Adipocyte (in vitro differentiated cells): ENCODE results near the gene ZSCAN31.

Source experiments
- DNase-seq: peaks from one replicate; pipeline ENCODE4 v3.0.0-alpha.2; 2015; ENCODE audit warnings: low read depth
- H3K27me3 ChIP-seq: replicated peaks from 2 replicates; pipeline ENCODE4 v1.7.0; 2013; ENCODE audit warnings: mild to moderate bottlenecking, low read length, moderate library complexity; ENCODE audit not compliant: control insufficient read depth, insufficient read depth
- H3K36me3 ChIP-seq: 2 replicates; pipeline ENCODE4 v1.7.0; 2013; ENCODE audit warnings: low read length, mild to moderate bottlenecking, moderate library complexity; ENCODE audit not compliant: control insufficient read depth, insufficient read depth, severe bottlenecking
- H3K4me1 ChIP-seq: 2 replicates; pipeline ENCODE4 v1.7.0; 2013; ENCODE audit warnings: mild to moderate bottlenecking, low read length, moderate library complexity; ENCODE audit not compliant: control insufficient read depth, insufficient read depth
- H3K4me3 ChIP-seq: 2 replicates; pipeline ENCODE4 v1.7.0; 2013; ENCODE audit warnings: mild to moderate bottlenecking, low read length, moderate library complexity
- H3K9ac ChIP-seq: 2 replicates; pipeline ENCODE4 v1.7.0; 2013; ENCODE audit warnings: mild to moderate bottlenecking, low read length, moderate library complexity
- H3K9me3 ChIP-seq: 2 replicates; pipeline ENCODE4 v1.7.0; 2013; ENCODE audit warnings: mild to moderate bottlenecking, low read length, moderate library complexity; ENCODE audit not compliant: control insufficient read depth

Gene ZSCAN31

GRCh38 chr6:28335564-28336283, at the start of gene ZSCAN31:
ZSCAN31 (minus strand) TSS chr6:28336148; CDS start chr6:28329683, 6,465 bp downstream.
- H3K9me3 ChIP-seq, result no peaks in the 10 kb centered on the region

GRCh38 chr6:28384143-28384533, 48.2 kb upstream of the ZSCAN31 start:
- peaks cover 12% of the 10 kb centered on the region for H3K4me1 ChIP-seq
- no peaks in the 10 kb centered on the region for H3K9me3 ChIP-seq
- no peak overlapping the region for H3K4me3 ChIP-seq
- no peak for DNase-seq
- no peak overlapping the region for H3K9ac ChIP-seq
- H3K36me3 ChIP-seq, result peaks cover 34% of the 10 kb centered on the region
- no peaks in the 10 kb centered on the region for H3K27me3 ChIP-seq

More at GRCh38 chr6:28335564-28336283, at the start of gene ZSCAN31:
- Histone ChIP-seq H3K4me1 (peaks cover 7% of the 10 kb centered on the region), H3K27me3 (no peaks in the 10 kb centered on the region), H3K4me3 (peak within 1 kb of the TSS; percentile 97), H3K36me3 (no peaks in the 10 kb centered on the region), H3K9ac (peak within 1 kb of the TSS; percentile 91)
- peak; percentile 99 for DNase-seq

GRCh38 chr6:28383235-28384142, 47.5 kb upstream of the ZSCAN31 start:
- peak overlapping the region; percentile 84 for H3K9ac ChIP-seq
- peaks cover 32% of the 10 kb centered on the region for H3K36me3 ChIP-seq
- H3K4me1 ChIP-seq, result peaks cover 12% of the 10 kb centered on the region
- peak; percentile 82 for DNase-seq
- H3K27me3 ChIP-seq, result no peaks in the 10 kb centered on the region
- peak overlapping the region; percentile 84 for H3K4me3 ChIP-seq
- peaks cover 6% of the 10 kb centered on the region for H3K9me3 ChIP-seq

- peaks cover 12% of the 10 kb centered on the region for H3K4me1 ChIP-seq
- DNase-seq, result no peak
- H3K27me3 ChIP-seq, result no peaks in the 10 kb centered on the region
- H3K9me3 ChIP-seq, result peaks cover 10% of the 10 kb centered on the region
- no peak overlapping the region for H3K9ac ChIP-seq
- peaks cover 43% of the 10 kb centered on the region for H3K36me3 ChIP-seq
- no peak overlapping the region for H3K4me3 ChIP-seq
Measured at GRCh38 chr6:28380381-28380780, 44.4 kb upstream of the ZSCAN31 start.

- H3K36me3 ChIP-seq, result peaks cover 47% of the 10 kb centered on the region
- H3K9ac ChIP-seq, result no peak overlapping the region
- no peak overlapping the region for H3K4me3 ChIP-seq
- peaks cover 10% of the 10 kb centered on the region for H3K9me3 ChIP-seq
- H3K4me1 ChIP-seq, result peaks cover 10% of the 10 kb centered on the region
- DNase-seq, result no peak
- no peaks in the 10 kb centered on the region for H3K27me3 ChIP-seq
Measured at GRCh38 chr6:28378644-28379043, 42.7 kb upstream of the ZSCAN31 start.

- no peak overlapping the region for H3K9ac ChIP-seq
- peaks cover 47% of the 10 kb centered on the region for H3K36me3 ChIP-seq
- no peaks in the 10 kb centered on the region for H3K27me3 ChIP-seq
- peaks cover 10% of the 10 kb centered on the region for H3K9me3 ChIP-seq
- DNase-seq, result no peak
- H3K4me3 ChIP-seq, result no peak overlapping the region
- peaks cover 3% of the 10 kb centered on the region for H3K4me1 ChIP-seq
Measured at GRCh38 chr6:28377879-28378278, 41.9 kb upstream of the ZSCAN31 start.

GRCh38 chr6:28373925-28374324, 38.0 kb upstream of the ZSCAN31 start:
- no peak for DNase-seq
- no peak overlapping the region for H3K4me3 ChIP-seq
- H3K27me3 ChIP-seq, result no peaks in the 10 kb centered on the region
- no peak overlapping the region for H3K9ac ChIP-seq
- H3K36me3 ChIP-seq, result peaks cover 21% of the 10 kb centered on the region
- peaks cover 8% of the 10 kb centered on the region for H3K9me3 ChIP-seq
- no peaks in the 10 kb centered on the region for H3K4me1 ChIP-seq

- H3K36me3 ChIP-seq, result peaks cover 9% of the 10 kb centered on the region
- no peaks in the 10 kb centered on the region for H3K9me3 ChIP-seq
- no peaks in the 10 kb centered on the region for H3K4me1 ChIP-seq
- no peak overlapping the region for H3K9ac ChIP-seq
- no peak for DNase-seq
- H3K27me3 ChIP-seq, result no peaks in the 10 kb centered on the region
- H3K4me3 ChIP-seq, result no peak overlapping the region
Measured at GRCh38 chr6:28371706-28372451, 35.9 kb upstream of the ZSCAN31 start.

GRCh38 chr6:28371280-28371679, 35.3 kb upstream of the ZSCAN31 start:
- H3K4me1 ChIP-seq, result no peaks in the 10 kb centered on the region
- no peak overlapping the region for H3K4me3 ChIP-seq
- H3K9me3 ChIP-seq, result no peaks in the 10 kb centered on the region
- DNase-seq, result no peak
- no peak overlapping the region for H3K9ac ChIP-seq
- H3K36me3 ChIP-seq, result peaks cover 12% of the 10 kb centered on the region
- no peaks in the 10 kb centered on the region for H3K27me3 ChIP-seq

- Histone ChIP-seq H3K9ac (no peak overlapping the region), H3K9me3 (no peaks in the 10 kb centered on the region), H3K36me3 (peaks cover 16% of the 10 kb centered on the region), H3K27me3 (no peaks in the 10 kb centered on the region), H3K4me1 (no peaks in the 10 kb centered on the region), H3K4me3 (no peak overlapping the region)
- DNase-seq, result no peak
Measured at GRCh38 chr6:28370440-28370839, 34.5 kb upstream of the ZSCAN31 start.

GRCh38 chr6:28369463-28369862, 33.5 kb upstream of the ZSCAN31 start:
- H3K36me3 ChIP-seq, result peaks cover 20% of the 10 kb centered on the region
- no peaks in the 10 kb centered on the region for H3K9me3 ChIP-seq
- H3K9ac ChIP-seq, result no peak overlapping the region
- H3K4me1 ChIP-seq, result no peaks in the 10 kb centered on the region
- H3K27me3 ChIP-seq, result no peaks in the 10 kb centered on the region
- H3K4me3 ChIP-seq, result no peak overlapping the region
- DNase-seq, result no peak
